ENCODE measurements around the gene TBX2.

TBX2 gene

GRCh38 chr17:61408151-61409041 lies 8.8 kb downstream of the TBX2 start:
- Histone ChIP-seq H3K79me1 (ENCODE audit: low read length) (peaks cover 8% of the 10 kb centered on the region), H2BK5ac (ENCODE audit: low read depth, low read length, poor library complexity) (no peak overlapping the region), H4K8ac (ENCODE audit: low read depth, low read length) (no peak overlapping the region), H3K4me2 (ENCODE audit: low read length) (no peak overlapping the region), H3K4ac (ENCODE audit: low read depth, low read length) (no peak overlapping the region), H3K9me3 (ENCODE audit: insufficient read depth, low read depth, low read length) (peaks cover 10% of the 10 kb centered on the region), H3K27ac (ENCODE audit: low read depth, low read length) (no peak overlapping the region), H2AK5ac (ENCODE audit: low read length) (no peak overlapping the region), H3K14ac (ENCODE audit: low read length) (no peak overlapping the region), H2AFZ (ENCODE audit: insufficient read depth, low read length, poor library complexity) (no peak overlapping the region), H4K91ac (ENCODE audit: low read depth, low read length) (no peak overlapping the region), H3K79me2 (ENCODE audit: control insufficient read depth, insufficient read depth, low read length, poor library complexity) (no peaks in the 10 kb centered on the region), H3K4me1 (ENCODE audit: control insufficient read depth in 1 of 2, insufficient read depth in 2 of 2, low read length in 2 of 2) (peaks cover 9 to 32% of the 10 kb centered on the region in 2 experiments), H2BK120ac (ENCODE audit: insufficient read depth, low read length, poor library complexity) (no peak overlapping the region), H3K23ac (ENCODE audit: low read length) (no peak overlapping the region), H3K18ac (ENCODE audit: low read length) (no peak overlapping the region), H3K4me3 (ENCODE audit: low read depth, low read length) (no peak overlapping the region), H3K36me3 (ENCODE audit: control insufficient read depth in 1 of 2, insufficient read depth in 2 of 2, low read length in 2 of 2) (no peaks in the 10 kb centered on the region), H4K12ac (ENCODE audit: low read depth, low read length) (no peak overlapping the region), H3K27me3 (ENCODE audit: insufficient read depth, low read length) (peaks cover 88% of the 10 kb centered on the region), H2BK12ac (ENCODE audit: low read length) (no peak overlapping the region), H3K9ac (ENCODE audit: low read length) (no peak overlapping the region)
- no peak for DNase-seq
- WGBS (ENCODE audit: extremely low coverage, insufficient coverage, insufficient read length), result no CpG with 5 or more reads among the region's 41 CpGs

- no peak overlapping the region for H2BK5ac ChIP-seq (ENCODE audit: low read depth, low read length, poor library complexity)
- peaks cover 4 to 27% of the 10 kb centered on the region in 2 experiments for H3K4me1 ChIP-seq (ENCODE audit: control insufficient read depth in 1 of 2, insufficient read depth in 2 of 2, low read length in 2 of 2)
- WGBS (ENCODE audit: extremely low coverage, insufficient coverage, insufficient read length), result no CpG with 5 or more reads among the region's 73 CpGs
- H3K4me3 ChIP-seq (ENCODE audit: low read depth, low read length), result peak overlapping the region; percentile 71
- H3K9me3 ChIP-seq (ENCODE audit: insufficient read depth, low read depth, low read length), result peaks cover 8% of the 10 kb centered on the region
- H3K14ac ChIP-seq (ENCODE audit: low read length), result no peak overlapping the region
- no peak overlapping the region for H3K18ac ChIP-seq (ENCODE audit: low read length)
- H4K8ac ChIP-seq (ENCODE audit: low read depth, low read length), result no peak overlapping the region
- no peak overlapping the region for H2AK5ac ChIP-seq (ENCODE audit: low read length)
- H3K27ac ChIP-seq (ENCODE audit: low read depth, low read length), result no peak overlapping the region
- H3K79me2 ChIP-seq (ENCODE audit: control insufficient read depth, insufficient read depth, low read length, poor library complexity), result no peaks in the 10 kb centered on the region
- no peak overlapping the region for H4K12ac ChIP-seq (ENCODE audit: low read depth, low read length)
- no peak overlapping the region for H3K4ac ChIP-seq (ENCODE audit: low read depth, low read length)
- peak overlapping the region; percentile 89 for H3K4me2 ChIP-seq (ENCODE audit: low read length)
- no peaks in the 10 kb centered on the region for H3K36me3 ChIP-seq (ENCODE audit: control insufficient read depth in 1 of 2, insufficient read depth in 2 of 2, low read length in 2 of 2)
- H2BK12ac ChIP-seq (ENCODE audit: low read length), result no peak overlapping the region
- H2AFZ ChIP-seq (ENCODE audit: insufficient read depth, low read length, poor library complexity), result no peak overlapping the region
- H4K91ac ChIP-seq (ENCODE audit: low read depth, low read length), result no peak overlapping the region
- H3K27me3 ChIP-seq (ENCODE audit: insufficient read depth, low read length), result peaks cover 79% of the 10 kb centered on the region
- H3K23ac ChIP-seq (ENCODE audit: low read length), result no peak overlapping the region
- peaks cover 8% of the 10 kb centered on the region for H3K79me1 ChIP-seq (ENCODE audit: low read length)
- no peak overlapping the region for H3K9ac ChIP-seq (ENCODE audit: low read length)
- DNase-seq, result peak; percentile 39 to 81
- no peak overlapping the region for H2BK120ac ChIP-seq (ENCODE audit: insufficient read depth, low read length, poor library complexity)
Observed at GRCh38 chr17:61409301-61410112, 9.9 kb downstream of the TBX2 start.

- Histone ChIP-seq H3K4me3 (ENCODE audit: low read depth, low read length) (peak overlapping the region; percentile 50), H3K18ac (ENCODE audit: low read length) (no peak overlapping the region), H2BK5ac (ENCODE audit: low read depth, low read length, poor library complexity) (no peak overlapping the region), H4K12ac (ENCODE audit: low read depth, low read length) (no peak overlapping the region), H3K4me1 (ENCODE audit: control insufficient read depth in 1 of 2, insufficient read depth in 2 of 2, low read length in 2 of 2) (peaks cover 2 to 20% of the 10 kb centered on the region in 2 experiments), H3K79me2 (ENCODE audit: control insufficient read depth, insufficient read depth, low read length, poor library complexity) (no peaks in the 10 kb centered on the region), H3K9ac (ENCODE audit: low read length) (no peak overlapping the region), H3K4ac (ENCODE audit: low read depth, low read length) (no peak overlapping the region), H3K14ac (ENCODE audit: low read length) (no peak overlapping the region), H3K4me2 (ENCODE audit: low read length) (peak overlapping the region; percentile 93), H3K27ac (ENCODE audit: low read depth, low read length) (no peak overlapping the region), H3K36me3 (ENCODE audit: control insufficient read depth in 1 of 2, insufficient read depth in 2 of 2, low read length in 2 of 2) (no peaks in the 10 kb centered on the region), H4K91ac (ENCODE audit: low read depth, low read length) (no peak overlapping the region), H3K23ac (ENCODE audit: low read length) (no peak overlapping the region), H4K8ac (ENCODE audit: low read depth, low read length) (no peak overlapping the region), H2AFZ (ENCODE audit: insufficient read depth, low read length, poor library complexity) (peak overlapping the region; percentile 37), H2BK12ac (ENCODE audit: low read length) (no peak overlapping the region), H2AK5ac (ENCODE audit: low read length) (no peak overlapping the region), H3K9me3 (ENCODE audit: insufficient read depth, low read depth, low read length) (peaks cover 7% of the 10 kb centered on the region), H2BK120ac (ENCODE audit: insufficient read depth, low read length, poor library complexity) (no peak overlapping the region), H3K79me1 (ENCODE audit: low read length) (peaks cover 8% of the 10 kb centered on the region), H3K27me3 (ENCODE audit: insufficient read depth, low read length) (peaks cover 70% of the 10 kb centered on the region)
- DNase-seq, result peak; percentile 64 to 77
- no CpG with 5 or more reads among the region's 48 CpGs for WGBS (ENCODE audit: extremely low coverage, insufficient coverage, insufficient read length)
Observed at GRCh38 chr17:61410141-61411010, 10.7 kb downstream of the TBX2 start.

GRCh38 chr17:61411011-61411260 lies 11.3 kb downstream of the TBX2 start:
- no peak for DNase-seq
- WGBS (ENCODE audit: extremely low coverage, insufficient coverage, insufficient read length), result no CpG with 5 or more reads among the region's 29 CpGs
- Histone ChIP-seq H3K27me3 (ENCODE audit: insufficient read depth, low read length) (peaks cover 65% of the 10 kb centered on the region), H3K9me3 (ENCODE audit: insufficient read depth, low read depth, low read length) (peaks cover 2% of the 10 kb centered on the region), H2BK5ac (ENCODE audit: low read depth, low read length, poor library complexity) (no peak overlapping the region), H4K12ac (ENCODE audit: low read depth, low read length) (peak overlapping the region; percentile 28), H3K4me3 (ENCODE audit: low read depth, low read length) (peak overlapping the region; percentile 63), H2AFZ (ENCODE audit: insufficient read depth, low read length, poor library complexity) (peak overlapping the region; percentile 37), H3K27ac (ENCODE audit: low read depth, low read length) (no peak overlapping the region), H2AK5ac (ENCODE audit: low read length) (no peak overlapping the region), H3K4me2 (ENCODE audit: low read length) (peak overlapping the region; percentile 93), H3K79me1 (ENCODE audit: low read length) (peaks cover 8% of the 10 kb centered on the region), H4K8ac (ENCODE audit: low read depth, low read length) (peak overlapping the region; percentile 72), H3K23ac (ENCODE audit: low read length) (no peak overlapping the region), H3K14ac (ENCODE audit: low read length) (no peak overlapping the region), H3K18ac (ENCODE audit: low read length) (no peak overlapping the region), H2BK120ac (ENCODE audit: insufficient read depth, low read length, poor library complexity) (no peak overlapping the region), H2BK12ac (ENCODE audit: low read length) (no peak overlapping the region), H3K4me1 (ENCODE audit: control insufficient read depth in 1 of 2, insufficient read depth in 2 of 2, low read length in 2 of 2) (peaks cover 2 to 16% of the 10 kb centered on the region in 2 experiments), H3K9ac (ENCODE audit: low read length) (no peak overlapping the region), H3K4ac (ENCODE audit: low read depth, low read length) (no peak overlapping the region), H3K36me3 (ENCODE audit: control insufficient read depth in 1 of 2, insufficient read depth in 2 of 2, low read length in 2 of 2) (no peaks in the 10 kb centered on the region), H4K91ac (ENCODE audit: low read depth, low read length) (no peak overlapping the region), H3K79me2 (ENCODE audit: control insufficient read depth, insufficient read depth, low read length, poor library complexity) (no peaks in the 10 kb centered on the region)

All from trophoblast cell (in vitro differentiated cells and primary cell).